GM10266 (cell line): ENCODE measurements around the gene TMEM59.

ENCODE experiments used
- DNase-seq: peaks from one replicate; pipeline ENCODE4 v3.0.0; 2012; ENCODE audit errors: extremely low spot score
- TF ChIP-seq, protein P1 (sequence below): IDR thresholded peaks from 2 replicates; pipeline ENCODE4 v1.5.1; 2012; ENCODE audit warnings: mild to moderate bottlenecking, low read depth; ENCODE audit not compliant: control insufficient read depth, insufficient read depth; ENCODE audit errors: missing control alignments

TMEM59 gene

DNA sequence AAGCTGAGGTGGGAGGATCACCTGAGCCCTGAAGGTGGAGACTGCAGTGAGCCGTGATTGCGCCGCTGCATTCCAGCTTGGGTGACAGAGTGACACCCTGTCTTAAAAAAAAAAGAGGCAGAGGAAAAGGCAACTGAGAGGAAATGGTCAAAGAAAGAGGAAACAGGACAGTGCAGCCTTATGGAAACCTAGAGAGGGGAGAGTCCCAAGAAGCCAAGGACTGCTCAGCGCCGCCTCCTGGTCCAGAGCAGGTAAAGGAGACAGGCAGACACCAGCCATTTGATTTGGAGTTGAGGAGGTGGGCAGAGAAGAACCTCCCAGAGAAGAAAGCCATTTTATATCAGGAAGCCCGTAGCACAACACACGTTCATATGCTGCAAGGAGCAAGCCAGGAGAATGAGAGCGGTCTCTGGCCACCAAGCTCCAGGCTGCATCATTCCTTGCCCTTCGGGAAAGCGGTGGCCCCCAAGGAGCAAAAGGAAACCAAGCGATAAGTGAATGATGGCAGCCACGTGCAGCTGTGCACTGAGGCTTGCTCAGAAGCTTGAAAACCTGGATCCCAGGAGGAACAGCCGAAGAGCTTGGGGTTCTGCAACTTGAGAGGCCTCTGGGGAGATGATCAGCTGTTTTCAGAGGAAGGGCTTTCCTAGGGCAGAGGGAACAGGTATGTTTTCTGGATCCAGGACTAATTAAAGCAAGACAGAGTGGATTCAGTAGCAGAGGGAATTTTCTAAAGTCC is 73.1 kb downstream of the TMEM59 start:
- TF ChIP-seq, protein P1, sequence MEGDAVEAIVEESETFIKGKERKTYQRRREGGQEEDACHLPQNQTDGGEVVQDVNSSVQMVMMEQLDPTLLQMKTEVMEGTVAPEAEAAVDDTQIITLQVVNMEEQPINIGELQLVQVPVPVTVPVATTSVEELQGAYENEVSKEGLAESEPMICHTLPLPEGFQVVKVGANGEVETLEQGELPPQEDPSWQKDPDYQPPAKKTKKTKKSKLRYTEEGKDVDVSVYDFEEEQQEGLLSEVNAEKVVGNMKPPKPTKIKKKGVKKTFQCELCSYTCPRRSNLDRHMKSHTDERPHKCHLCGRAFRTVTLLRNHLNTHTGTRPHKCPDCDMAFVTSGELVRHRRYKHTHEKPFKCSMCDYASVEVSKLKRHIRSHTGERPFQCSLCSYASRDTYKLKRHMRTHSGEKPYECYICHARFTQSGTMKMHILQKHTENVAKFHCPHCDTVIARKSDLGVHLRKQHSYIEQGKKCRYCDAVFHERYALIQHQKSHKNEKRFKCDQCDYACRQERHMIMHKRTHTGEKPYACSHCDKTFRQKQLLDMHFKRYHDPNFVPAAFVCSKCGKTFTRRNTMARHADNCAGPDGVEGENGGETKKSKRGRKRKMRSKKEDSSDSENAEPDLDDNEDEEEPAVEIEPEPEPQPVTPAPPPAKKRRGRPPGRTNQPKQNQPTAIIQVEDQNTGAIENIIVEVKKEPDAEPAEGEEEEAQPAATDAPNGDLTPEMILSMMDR = no peak
- DNase-seq = no peak
